ENCODE measurements around the gene REV1. TPM values are rescaled to one million over a fixed set of nuclear protein-coding genes. Genes with fewer than 3 reads are reported as not detected.
"Not testable (repeated sequence)": the region's sequence is repeated elsewhere in the genome, so short reads cannot be mapped to it uniquely, and the experiment has no call there.

REV1 gene
- total RNA-seq, 1 donor = 25.3 TPM

DNA sequence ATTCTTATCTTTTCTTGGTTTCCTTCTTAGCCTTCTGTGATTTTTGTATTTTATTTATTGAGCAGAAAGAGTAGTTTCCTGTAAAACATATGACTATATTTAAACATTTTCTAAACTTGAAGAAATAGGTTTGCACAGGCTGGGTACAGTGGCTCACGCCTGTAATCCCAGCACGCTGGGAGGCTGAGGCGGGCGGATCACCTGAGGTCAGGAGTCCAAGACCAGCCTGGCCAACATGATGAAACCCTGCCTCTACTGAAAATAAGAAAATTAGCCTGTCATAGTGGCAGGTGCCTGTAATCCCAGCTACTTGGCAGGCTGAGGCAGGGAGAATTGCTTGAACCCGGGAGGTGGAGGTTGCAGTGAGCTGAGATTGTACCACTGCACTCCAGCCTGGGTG is 121.0 kb downstream of the REV1 start:
- DNase-seq (ENCODE audit: low read depth in 2 of 3, low spot score in 2 of 3) = not testable (repeated sequence)

DNA sequence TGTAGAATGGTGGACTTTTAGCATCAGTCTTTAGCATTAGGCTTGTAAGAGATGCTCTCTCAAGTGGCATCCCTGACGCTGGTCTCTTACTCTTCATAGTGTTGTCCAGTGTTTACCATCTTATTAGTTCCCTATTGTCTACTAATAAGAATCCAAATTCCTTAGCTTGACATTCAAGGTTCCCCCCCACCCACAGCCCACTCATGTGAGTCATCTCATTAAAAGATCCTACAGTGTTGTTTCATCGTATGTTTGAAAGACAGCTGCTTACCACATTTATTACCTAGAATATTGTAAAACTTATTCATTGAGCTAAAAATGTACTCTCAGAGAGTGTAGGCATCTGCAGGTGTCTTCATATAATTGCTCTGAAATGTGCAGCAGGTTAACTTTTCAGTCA is 124.2 kb downstream of the REV1 start:
- no peak for DNase-seq (ENCODE audit: low read depth in 2 of 3, low spot score in 2 of 3)

GRCh38 chr2:99356853-99357252 is 133.0 kb downstream of the REV1 start:
- no peak for DNase-seq (ENCODE audit: low read depth in 2 of 3, low spot score in 2 of 3)

DNA sequence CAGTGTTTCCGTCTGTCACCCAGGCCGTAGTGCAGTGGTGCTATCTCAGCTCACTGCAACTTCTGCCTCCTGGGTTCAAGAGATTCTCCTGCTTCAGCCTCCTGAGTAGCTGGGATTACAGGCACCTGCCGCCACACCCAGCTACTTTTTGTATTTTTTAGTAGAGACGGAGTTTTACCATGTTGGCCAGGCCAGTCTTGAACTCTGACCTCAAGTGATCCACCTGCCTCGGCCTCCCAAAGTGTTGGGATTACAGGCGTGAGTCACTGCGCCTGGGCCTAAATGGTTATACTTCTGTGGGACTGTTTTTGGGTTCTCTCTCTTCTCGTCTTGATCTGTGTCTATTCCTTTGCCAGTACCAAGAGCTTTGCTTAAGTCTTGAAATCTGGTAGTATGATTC is 135.0 kb downstream of the REV1 start:
- not testable (repeated sequence) for DNase-seq (ENCODE audit: low read depth in 2 of 3, low spot score in 2 of 3)

GRCh38 chr2:99354070-99354469 is 135.7 kb downstream of the REV1 start:
- no peak for DNase-seq (ENCODE audit: low read depth in 2 of 3, low spot score in 2 of 3)

Other genes with a start within 250 kb of the REV1 start
- not detected for gene LYG2, start 234.4 kb downstream of the REV1 start, total RNA-seq
- not detected for gene LYG1, start 188.8 kb downstream of the REV1 start, total RNA-seq
- gene TXNDC9, start 153.7 kb downstream of the REV1 start, total RNA-seq = 16.2 TPM
- gene EIF5B, start 152.6 kb downstream of the REV1 start, total RNA-seq = 10.2 TPM